NB4 (cell line): ENCODE measurements around the gene PCYT2.

ENCODE experiments used
- DNase-seq: peaks from one replicate; pipeline ENCODE4 v3.0.0; 2010; ENCODE audit warnings: low read depth
- H3K4me3 ChIP-seq: one replicate; pipeline ENCODE4 v1.5.1; 2011; ENCODE audit warnings: mild to moderate bottlenecking, low read depth, low read length, moderate library complexity
- MYC ChIP-seq: IDR thresholded peaks from 2 replicates; pipeline ENCODE4 v1.6.1; 2011; ENCODE audit warnings: low read depth, low read length
- POLR2A ChIP-seq: IDR thresholded peaks from 2 replicates; pipeline ENCODE4 v1.6.1; 2011; ENCODE audit warnings: mild to moderate bottlenecking; ENCODE audit not compliant: insufficient read length; ENCODE audit errors: extremely low read depth
- TF ChIP-seq, protein P1 (sequence below): IDR thresholded peaks from 2 replicates; pipeline ENCODE4 v1.6.1; 2011; ENCODE audit warnings: low read depth, low read length
- TF ChIP-seq, protein P2 (sequence below): IDR thresholded peaks from one replicate; pipeline ENCODE4 v1.5.1; 2012; ENCODE audit warnings: low read depth, low read length

PCYT2 gene

GRCh38 chr17:81902023-81902652 is 9.1 kb downstream of the PCYT2 start, which contains the start of gene NPB:
NPB (plus strand) TSS chr17:81902238; CDS start chr17:81902278, 40 bp downstream.
- DNase-seq: no peak

DNA sequence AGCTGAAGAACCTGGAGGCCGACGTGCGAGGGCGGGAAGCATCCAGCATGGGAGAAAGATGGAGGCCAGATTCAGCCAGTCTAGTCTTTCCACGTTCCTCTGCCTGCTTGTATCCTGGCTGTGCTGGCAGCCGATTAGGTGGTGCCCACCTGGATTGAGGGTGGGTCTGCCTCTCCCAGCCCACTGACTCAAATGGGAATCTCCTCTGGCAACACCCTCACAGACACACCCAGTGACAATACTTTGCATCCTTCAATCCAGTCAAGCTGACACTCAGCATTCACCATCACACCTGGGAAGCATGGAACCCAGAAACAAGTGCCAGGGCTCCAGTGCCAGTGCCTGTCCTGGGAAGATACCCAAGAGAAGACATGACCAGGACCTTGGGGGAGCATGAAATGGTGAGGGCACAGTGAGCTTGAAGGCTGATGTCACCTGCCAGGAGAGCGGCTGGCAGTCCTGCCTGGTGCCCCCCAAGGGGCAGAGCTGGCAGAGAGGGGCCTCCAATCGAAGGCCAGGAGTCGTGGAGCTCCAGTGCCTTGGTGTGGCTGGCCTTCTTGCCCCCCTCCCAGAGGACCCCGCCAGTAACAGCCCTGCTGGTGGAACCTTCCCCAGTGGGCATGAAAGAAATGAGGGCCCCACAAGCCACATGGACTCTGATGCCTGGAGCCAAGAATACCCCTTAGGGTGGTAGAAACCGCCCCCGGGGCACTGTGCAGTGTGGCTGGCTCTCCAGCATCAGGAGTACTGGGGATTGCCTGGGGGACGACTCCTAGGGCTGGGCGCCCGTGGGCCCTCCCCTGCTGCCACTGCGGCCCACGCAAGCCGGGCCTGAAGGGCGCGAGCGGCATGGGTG is 9.8 kb downstream of the PCYT2 start:
- TF ChIP-seq, protein P1, sequence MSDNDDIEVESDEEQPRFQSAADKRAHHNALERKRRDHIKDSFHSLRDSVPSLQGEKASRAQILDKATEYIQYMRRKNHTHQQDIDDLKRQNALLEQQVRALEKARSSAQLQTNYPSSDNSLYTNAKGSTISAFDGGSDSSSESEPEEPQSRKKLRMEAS: no peak
- TF ChIP-seq, protein P2, sequence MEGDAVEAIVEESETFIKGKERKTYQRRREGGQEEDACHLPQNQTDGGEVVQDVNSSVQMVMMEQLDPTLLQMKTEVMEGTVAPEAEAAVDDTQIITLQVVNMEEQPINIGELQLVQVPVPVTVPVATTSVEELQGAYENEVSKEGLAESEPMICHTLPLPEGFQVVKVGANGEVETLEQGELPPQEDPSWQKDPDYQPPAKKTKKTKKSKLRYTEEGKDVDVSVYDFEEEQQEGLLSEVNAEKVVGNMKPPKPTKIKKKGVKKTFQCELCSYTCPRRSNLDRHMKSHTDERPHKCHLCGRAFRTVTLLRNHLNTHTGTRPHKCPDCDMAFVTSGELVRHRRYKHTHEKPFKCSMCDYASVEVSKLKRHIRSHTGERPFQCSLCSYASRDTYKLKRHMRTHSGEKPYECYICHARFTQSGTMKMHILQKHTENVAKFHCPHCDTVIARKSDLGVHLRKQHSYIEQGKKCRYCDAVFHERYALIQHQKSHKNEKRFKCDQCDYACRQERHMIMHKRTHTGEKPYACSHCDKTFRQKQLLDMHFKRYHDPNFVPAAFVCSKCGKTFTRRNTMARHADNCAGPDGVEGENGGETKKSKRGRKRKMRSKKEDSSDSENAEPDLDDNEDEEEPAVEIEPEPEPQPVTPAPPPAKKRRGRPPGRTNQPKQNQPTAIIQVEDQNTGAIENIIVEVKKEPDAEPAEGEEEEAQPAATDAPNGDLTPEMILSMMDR: no peak
- TF ChIP-seq POLR2A: no peak
- TF ChIP-seq MYC: no peak
- DNase-seq: no peak
- no peak overlapping the region for H3K4me3 ChIP-seq

More at GRCh38 chr17:81902023-81902652, 9.1 kb downstream of the PCYT2 start, which contains the start of gene NPB:
- TF ChIP-seq MYC: no peak
- TF ChIP-seq POLR2A: no peak
- TF ChIP-seq, protein P1: no peak
- TF ChIP-seq, protein P2: no peak
- H3K4me3 ChIP-seq: no peak within 1 kb of the TSS

- no peak for DNase-seq
- no peak for TF ChIP-seq MYC
- no peak overlapping the region for H3K4me3 ChIP-seq
Measured at GRCh38 chr17:81900181-81900820, 10.9 kb downstream of the PCYT2 start.

DNA sequence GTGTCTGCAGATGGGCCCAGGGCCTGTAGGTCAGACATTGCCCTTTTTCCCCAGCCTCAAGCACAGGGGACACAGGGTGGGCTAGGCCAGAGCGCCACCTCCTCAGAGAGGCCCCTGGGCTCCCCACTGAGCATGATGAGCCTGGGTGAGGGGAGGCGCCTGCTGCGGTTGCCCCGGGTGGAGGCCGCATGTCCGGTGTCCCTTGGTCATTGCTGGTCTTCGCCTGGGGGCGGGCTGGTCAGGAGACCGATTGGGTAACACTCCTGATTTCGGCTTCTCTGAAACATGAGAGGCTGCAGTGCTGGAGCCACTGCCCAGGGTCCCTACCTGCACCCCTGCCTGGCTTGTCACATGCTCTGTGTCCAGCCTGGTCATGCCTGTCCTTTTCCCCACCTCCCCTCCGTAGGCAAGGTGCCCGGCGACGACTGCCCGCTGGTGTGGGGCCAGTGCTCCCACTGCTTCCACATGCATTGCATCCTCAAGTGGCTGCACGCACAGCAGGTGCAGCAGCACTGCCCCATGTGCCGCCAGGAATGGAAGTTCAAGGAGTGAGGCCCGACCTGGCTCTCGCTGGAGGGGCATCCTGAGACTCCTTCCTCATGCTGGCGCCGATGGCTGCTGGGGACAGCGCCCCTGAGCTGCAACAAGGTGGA is 11.6 kb downstream of the PCYT2 start:
- TF ChIP-seq, protein P1: no peak
- TF ChIP-seq, protein P2: no peak
- TF ChIP-seq POLR2A (no peak), MYC (no peak)
- DNase-seq: no peak
- H3K4me3 ChIP-seq: no peak overlapping the region

GRCh38 chr17:81898885-81899284 is 12.3 kb downstream of the PCYT2 start:
- TF ChIP-seq, protein P1: no peak
- TF ChIP-seq POLR2A (no peak), MYC (no peak)
- TF ChIP-seq, protein P2: no peak
- DNase-seq: no peak
- H3K4me3 ChIP-seq: no peak overlapping the region
